B cell (primary cell): ENCODE measurements around the gene CCDC85C. TPM values are rescaled to one million over a fixed set of nuclear protein-coding genes. Genes with fewer than 3 reads are reported as not detected.

Experiments
- ATAC-seq: fragments of 200-7000 bp; cut with Tn5 transposase; one replicate; pipeline ENCODE4 v1.10.0; 2021; ENCODE audit warnings: low read depth, mild to moderate bottlenecking, moderate number of reproducible peaks, moderate library complexity
- CTCF ChIA-PET: fragments of 350-600 bp; sonication (Branson Sonifier 250); formaldehyde crosslinking; loops from one replicate; lab custom pipeline; 2021; ENCODE audit warnings: antibody characterized with exemption, inconsistent platforms; lab: Charles Lee
- POLR2A ChIA-PET: fragments of 350-600 bp; sonication (Branson Sonifier 250); formaldehyde crosslinking; loops from one replicate; lab custom pipeline; 2021; ENCODE audit warnings: antibody characterized with exemption; lab: Charles Lee
- DNase-seq: peaks from one replicate; pipeline ENCODE4 v3.0.0; 2013
- H2AFZ ChIP-seq: 2 replicates; pipeline ENCODE4 v1.6.1; 2012; ENCODE audit warnings: mild to moderate bottlenecking, low read depth, low read length; ENCODE audit not compliant: insufficient read depth, poor library complexity, severe bottlenecking
- H3K27ac ChIP-seq, 2 donors: 1 replicate in 1 of 2; 2 replicates in 1 of 2; pipeline ENCODE4 v1.5.1; 2012 to 2013; ENCODE audit warnings: low read length in 2 of 2, mild to moderate bottlenecking in 2 of 2, moderate library complexity in 1 of 2
- H3K27me3 ChIP-seq, 4 experiments: fragments of 200-600 bp in 1 of 4; sonication (generic) in 1 of 4; replicated peaks in 1 of 4; 1 replicate in 2 of 4; 2 replicates in 2 of 4; pipeline versions ENCODE4 v1.6.1 to v1.7.0; 2013 to 2016; ENCODE audit warnings: low read length in 3 of 4, mild to moderate bottlenecking in 2 of 4, mixed read lengths in 1 of 4, moderate library complexity in 1 of 4; ENCODE audit not compliant: insufficient read depth in 4 of 4, control insufficient read depth in 3 of 4; ENCODE audit errors: control extremely low read depth in 1 of 4
- H3K36me3 ChIP-seq, 2 experiments: replicated peaks in 1 of 2; 1 replicate in 1 of 2; 2 replicates in 1 of 2; pipeline versions ENCODE4 v1.6.1 to v1.7.1; 2013; ENCODE audit warnings: low read length in 1 of 2; ENCODE audit not compliant: insufficient read depth in 2 of 2, control insufficient read depth in 1 of 2; ENCODE audit errors: control extremely low read depth in 1 of 2, extremely low read depth in 1 of 2
- H3K4me1 ChIP-seq, 2 donors: fragments of 200-600 bp in 1 of 2; sonication (generic) in 1 of 2; 1 replicate in 1 of 2; 2 replicates in 1 of 2; pipeline versions ENCODE4 v1.5.1 to v1.6.1; 2013 to 2017; ENCODE audit warnings: low read length in 2 of 2; ENCODE audit not compliant: control insufficient read depth in 2 of 2, insufficient read depth in 2 of 2
- H3K4me2 ChIP-seq: replicated peaks from 2 replicates; pipeline ENCODE3; 2012; ENCODE audit warnings: mild to moderate bottlenecking, low read depth, low read length; ENCODE audit not compliant: poor library complexity, severe bottlenecking
- H3K4me3 ChIP-seq, 5 experiments: fragments of 200-600 bp in 1 of 5; sonication (generic) in 1 of 5; 1 replicate in 3 of 5; 2 replicates in 2 of 5; pipeline versions ENCODE4 v1.5.1 to v1.7.0; 2011 to 2016; ENCODE audit warnings: low read length in 4 of 5, mild to moderate bottlenecking in 4 of 5, low read depth in 2 of 5, control low read depth in 1 of 5, moderate library complexity in 1 of 5; ENCODE audit not compliant: insufficient read depth in 1 of 5; ENCODE audit errors: control extremely low read depth in 1 of 5, extremely low read depth in 1 of 5
- H3K79me2 ChIP-seq: fragments of 200-600 bp; sonication (generic); one replicate; pipeline ENCODE4 v1.6.0; 2016; ENCODE audit warnings: low read length; ENCODE audit not compliant: control insufficient read depth, insufficient read depth
- H3K9ac ChIP-seq: fragments of 200-600 bp; sonication (generic); 2 replicates; pipeline ENCODE4 v1.6.1; 2017; ENCODE audit warnings: mild to moderate bottlenecking, low read length, moderate library complexity
- H3K9me3 ChIP-seq, 3 donors: one replicate each; pipeline versions ENCODE4 v1.6.1 to v1.7.1; 2013; ENCODE audit warnings: low read length in 2 of 3; ENCODE audit not compliant: control insufficient read depth in 2 of 3, insufficient read depth in 1 of 3; ENCODE audit errors: control extremely low read depth in 1 of 3
- H4K20me1 ChIP-seq: 2 replicates; pipeline ENCODE4 v1.6.0; 2012; ENCODE audit warnings: mild to moderate bottlenecking, low read length; ENCODE audit not compliant: insufficient read depth, control insufficient read depth, poor library complexity, severe bottlenecking
- H3K27ac Mint-ChIP-seq: one replicate; pipeline ENCODE4 v1.8.0; 2021; ENCODE audit warnings: mixed read lengths
- H3K27me3 Mint-ChIP-seq: one replicate; pipeline ENCODE4 v1.8.0; 2021; ENCODE audit warnings: mixed read lengths
- H3K4me1 Mint-ChIP-seq: one replicate; pipeline ENCODE4 v1.8.0; 2021; ENCODE audit warnings: mixed read lengths
- H3K4me3 Mint-ChIP-seq: one replicate; pipeline ENCODE4 v1.8.0; 2021; ENCODE audit warnings: mixed read lengths
- H3K9me3 Mint-ChIP-seq: one replicate; pipeline ENCODE4 v1.8.0; 2022; ENCODE audit warnings: mixed read lengths; ENCODE audit not compliant: insufficient read depth
- CTCF ChIP-seq: fragments of 200-600 bp; IDR thresholded peaks from one replicate; pipeline ENCODE4 v1.8.0; 2022; ENCODE audit warnings: antibody characterized with exemption, mild to moderate bottlenecking
- EZH2 ChIP-seq: IDR thresholded peaks from 2 replicates; pipeline ENCODE4 v1.6.1; 2012; ENCODE audit warnings: borderline replicate concordance, low read depth, mild to moderate bottlenecking, moderate library complexity, low read length; ENCODE audit not compliant: insufficient read depth, poor library complexity, severe bottlenecking
- WGBS: methylation state at CpG from one replicate; pipeline ENCODE4 v1.1.5; 2013; ENCODE audit warnings: missing lambda C conversion rate; ENCODE audit not compliant: insufficient coverage; 5-methylcytosine and 5-hydroxymethylcytosine counted together
- intact Hi-C: fragments of 100-400 bp; cut with micrococcal nuclease; formaldehyde crosslinking; loops from one replicate; pipeline ENCODE4 v1.10.0; 2022
- polyA plus RNA-seq: library from polyadenylated mRNA; depleted of rRNA; stranded (reverse); fragments of >200 nt; gene quantifications from 2 replicates; pipeline ENCODE4 v1.2.3, GENCODE V29; 2012
- total RNA-seq, 2 donors: library from RNA; stranded (reverse); fragments of 120-200 nt in 1 of 2; gene quantifications; 1 replicate in 1 of 2; 2 replicates in 1 of 2; pipeline versions ENCODE4 v1.2.3 to v1.2.4, GENCODE V29; 2013 to 2022

The CCDC85C gene
- total and polyA plus RNA-seq, 2 donors (not counting 1 experiment from before 2014, with no cell fraction given): 0.52 to 2.7 TPM

GRCh38 chr14:99564256-99564925, 39.6 kb downstream of the CCDC85C start:
- no peak overlapping the region for H2AFZ ChIP-seq
- H3K36me3 ChIP-seq: no peaks in the 10 kb centered on the region
- H3K4me3 ChIP-seq: no peak overlapping the region
- 76% methylated on average over 8 of the region's 11 CpGs for WGBS
- intact Hi-C loops: no loop called here
- ATAC-seq (no peak), DNase-seq (no peak)
- H3K9me3 ChIP-seq: no peaks in the 10 kb centered on the region
- ChIA-PET CTCF (no interaction called here), POLR2A (no interaction called here)
- TF ChIP-seq EZH2 (no peak), CTCF (no peak)
- Mint-ChIP-seq H3K27ac (no peak overlapping the region), H3K27me3 (peaks cover 3% of the 10 kb centered on the region), H3K4me3 (no peak overlapping the region), H3K4me1 (no peaks in the 10 kb centered on the region), H3K9me3 (no peaks in the 10 kb centered on the region)
- no peak overlapping the region for H3K9ac ChIP-seq
- H3K4me1 ChIP-seq: no peaks in the 10 kb centered on the region
- H3K79me2 ChIP-seq: no peaks in the 10 kb centered on the region
- no peaks in the 10 kb centered on the region for H4K20me1 ChIP-seq
- no peak overlapping the region for H3K4me2 ChIP-seq
- H3K27me3 ChIP-seq: no peaks in the 10 kb centered on the region
- H3K27ac ChIP-seq: no peak overlapping the region

GRCh38 chr14:99563749-99564129, 40.3 kb downstream of the CCDC85C start:
- Histone ChIP-seq H3K4me2 (no peak overlapping the region), H3K4me3 (no peak overlapping the region), H4K20me1 (no peaks in the 10 kb centered on the region), H3K36me3 (no peaks in the 10 kb centered on the region), H2AFZ (no peak overlapping the region), H3K9ac (no peak overlapping the region), H3K4me1 (no peaks in the 10 kb centered on the region), H3K27ac (no peak overlapping the region), H3K9me3 (no peaks in the 10 kb centered on the region), H3K27me3 (no peaks in the 10 kb centered on the region), H3K79me2 (no peaks in the 10 kb centered on the region)
- ATAC-seq (no peak), DNase-seq (no peak)
- intact Hi-C loops: no loop called here
- H3K4me1 Mint-ChIP-seq: no peaks in the 10 kb centered on the region
- WGBS: 76% methylated on average over 4 of the region's 6 CpGs
- ChIA-PET CTCF (no interaction called here), POLR2A (no interaction called here)
- no peak overlapping the region for H3K27ac Mint-ChIP-seq
- peaks cover 3% of the 10 kb centered on the region for H3K27me3 Mint-ChIP-seq
- TF ChIP-seq EZH2 (no peak), CTCF (no peak)
- no peak overlapping the region for H3K4me3 Mint-ChIP-seq
- H3K9me3 Mint-ChIP-seq: no peaks in the 10 kb centered on the region
